Fibroblast of pulmonary artery (primary cell): Measurements from ENCODE around the gene PTPRG.

ENCODE experiments used
- DNase-seq: peaks from one replicate; pipeline ENCODE4 v3.0.0-alpha.2; 2010; ENCODE audit warnings: low read depth
- H3K4me3 ChIP-seq: replicated peaks from 2 replicates; pipeline ENCODE4 v1.5.1; 2011; ENCODE audit warnings: low read depth, mild to moderate bottlenecking, control low read depth, low read length, moderate library complexity
- CTCF ChIP-seq: IDR thresholded peaks from 2 replicates; pipeline ENCODE4 v1.5.1; 2011; ENCODE audit warnings: mild to moderate bottlenecking, control low read depth, low read length, inconsistent platforms; ENCODE audit errors: missing control alignments

The PTPRG gene

DNA sequence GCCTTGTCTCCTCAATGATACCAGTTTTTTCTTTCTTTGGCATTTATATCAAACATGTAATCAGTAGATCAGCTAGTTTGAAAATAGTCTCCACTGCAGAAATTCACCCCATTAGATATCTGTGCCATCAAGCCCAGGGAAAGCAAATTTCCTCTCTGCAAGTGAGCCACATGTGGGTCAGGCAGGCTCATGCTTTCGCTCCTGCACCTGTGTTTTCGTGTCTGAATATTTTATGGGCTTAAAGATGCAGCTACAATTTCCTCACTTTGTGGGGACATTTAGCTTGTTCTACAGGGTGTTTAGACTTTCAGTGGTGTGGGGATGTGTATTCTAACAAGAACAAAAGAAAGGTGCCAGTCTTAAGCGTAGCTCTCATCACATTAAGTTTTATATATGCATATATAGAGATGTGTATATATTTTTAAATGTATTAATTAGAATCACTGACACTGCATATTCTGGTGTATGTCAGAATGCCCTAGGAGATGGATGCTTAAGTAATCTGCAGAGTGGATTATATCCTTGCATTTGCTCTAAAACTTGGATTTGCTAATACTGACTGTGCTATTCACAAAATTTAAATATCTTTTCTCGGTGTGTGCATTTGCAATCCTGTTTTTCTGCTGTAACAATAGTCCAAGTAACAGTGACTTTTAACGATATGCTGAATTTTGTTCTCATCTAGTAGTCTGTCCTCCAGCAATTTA lies 372.6 kb downstream of the PTPRG start:
- TF ChIP-seq CTCF, result no peak
- no peak for DNase-seq
- H3K4me3 ChIP-seq, result no peak overlapping the region

GRCh38 chr3:61934505-61934871 lies 373.1 kb downstream of the PTPRG start:
- DNase-seq, result no peak
- TF ChIP-seq CTCF, result no peak

DNA sequence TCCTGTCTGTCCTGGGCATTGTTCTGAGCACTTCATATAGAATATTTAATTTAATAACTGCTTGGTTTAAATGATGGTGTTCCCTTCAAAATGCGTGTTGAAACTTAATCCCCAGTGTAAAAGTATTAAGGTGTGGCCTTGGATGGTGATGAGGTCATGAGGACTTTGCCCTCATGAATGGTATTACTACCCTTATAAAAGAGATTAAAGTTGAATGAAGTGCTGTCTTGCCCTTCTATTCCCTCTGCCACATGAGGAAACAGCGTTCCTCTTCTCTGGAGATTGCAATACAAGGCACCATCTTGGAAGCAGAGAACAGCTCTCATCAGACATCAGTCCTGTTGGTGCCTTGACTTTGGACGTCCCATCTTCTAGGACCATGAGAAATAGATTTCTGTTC lies 374.4 kb downstream of the PTPRG start:
- no peak for DNase-seq
- no peak overlapping the region for H3K4me3 ChIP-seq
- TF ChIP-seq CTCF, result no peak

More at GRCh38 chr3:61934505-61934871, 373.1 kb downstream of the PTPRG start:
- no peak overlapping the region for H3K4me3 ChIP-seq

GRCh38 chr3:61936344-61936937 lies 375.1 kb downstream of the PTPRG start:
- H3K4me3 ChIP-seq, result no peak overlapping the region
- peak; percentile 42 for DNase-seq
- TF ChIP-seq CTCF, result peak; percentile 77

GRCh38 chr3:61937477-61937876 lies 376.1 kb downstream of the PTPRG start:
- no peak overlapping the region for H3K4me3 ChIP-seq
- no peak for DNase-seq
- TF ChIP-seq CTCF, result no peak

GRCh38 chr3:61938878-61939549 lies 377.6 kb downstream of the PTPRG start:
- no peak for DNase-seq
- TF ChIP-seq CTCF, result no peak
- H3K4me3 ChIP-seq, result no peak overlapping the region
